Central memory CD8-positive, alpha-beta T cell (primary cell): ENCODE results near the gene CASP12.

Source experiments
- ATAC-seq: fragments of 150-1000 bp; cut with Tn5 transposase; replicated peaks from 2 replicates; pipeline ENCODE4 v1.10.0; 2022; ENCODE audit warnings: mild to moderate bottlenecking, moderate FRiP score, moderate number of reproducible peaks; ENCODE audit not compliant: poor library complexity, severe bottlenecking; ENCODE audit errors: extremely low read depth
- DNase-seq, 2 donors: peaks; one replicate each; pipeline ENCODE4 v3.0.0; 2021; ENCODE audit warnings: low spot score in 2 of 2
- H3K27ac Mint-ChIP-seq: one replicate; pipeline ENCODE4 v1.8.0; 2022; ENCODE audit warnings: low read depth, mild to moderate bottlenecking, moderate library complexity, mixed read lengths
- H3K27me3 Mint-ChIP-seq: one replicate; pipeline ENCODE4 v1.8.0; 2022; ENCODE audit warnings: mixed read lengths
- H3K36me3 Mint-ChIP-seq: one replicate; pipeline ENCODE4 v1.8.0; 2022; ENCODE audit warnings: mild to moderate bottlenecking, moderate library complexity, mixed read lengths; ENCODE audit not compliant: insufficient read depth
- H3K4me1 Mint-ChIP-seq: one replicate; pipeline ENCODE4 v1.8.0; 2022; ENCODE audit warnings: mixed read lengths
- H3K4me3 Mint-ChIP-seq: one replicate; pipeline ENCODE4 v1.8.0; 2022; ENCODE audit warnings: mild to moderate bottlenecking, moderate library complexity, mixed read lengths
- H3K9me3 Mint-ChIP-seq: one replicate; pipeline ENCODE4 v1.8.0; 2022; ENCODE audit warnings: mixed read lengths

Gene CASP12

GRCh38 chr11:104844451-104844850, 53.8 kb downstream of the CASP12 start:
- Mint-ChIP-seq H3K4me3 (no peak overlapping the region), H3K27me3 (no peaks in the 10 kb centered on the region), H3K4me1 (no peaks in the 10 kb centered on the region), H3K9me3 (peaks cover 6% of the 10 kb centered on the region), H3K36me3 (no peaks in the 10 kb centered on the region), H3K27ac (no peak overlapping the region)
- no peak for ATAC-seq
- DNase-seq, result no peak

GRCh38 chr11:104843150-104843836, 55.0 kb downstream of the CASP12 start:
- ATAC-seq, result no peak
- Mint-ChIP-seq H3K4me3 (no peak overlapping the region), H3K9me3 (peaks cover 16% of the 10 kb centered on the region)

GRCh38 chr11:104841973-104842525, 56.2 kb downstream of the CASP12 start:
- ATAC-seq, result no peak
- no peak overlapping the region for H3K4me3 Mint-ChIP-seq
- no peak overlapping the region for H3K27ac Mint-ChIP-seq
- H3K36me3 Mint-ChIP-seq, result no peaks in the 10 kb centered on the region
- H3K4me1 Mint-ChIP-seq, result no peaks in the 10 kb centered on the region
- H3K27me3 Mint-ChIP-seq, result no peaks in the 10 kb centered on the region
- peaks cover 16% of the 10 kb centered on the region for H3K9me3 Mint-ChIP-seq
- no peak for DNase-seq

More at GRCh38 chr11:104843150-104843836, 55.0 kb downstream of the CASP12 start:
- Mint-ChIP-seq H3K4me1 (no peaks in the 10 kb centered on the region), H3K36me3 (no peaks in the 10 kb centered on the region), H3K27me3 (no peaks in the 10 kb centered on the region), H3K27ac (no peak overlapping the region)
- no peak for DNase-seq

- Mint-ChIP-seq H3K9me3 (peaks cover 16% of the 10 kb centered on the region), H3K36me3 (no peaks in the 10 kb centered on the region), H3K4me3 (no peak overlapping the region), H3K27ac (no peak overlapping the region), H3K4me1 (no peaks in the 10 kb centered on the region), H3K27me3 (no peaks in the 10 kb centered on the region)
- no peak for ATAC-seq
- no peak for DNase-seq
Observed at GRCh38 chr11:104841185-104841584, 57.1 kb downstream of the CASP12 start.

GRCh38 chr11:104837969-104838639, 60.2 kb downstream of the CASP12 start:
- DNase-seq (no peak), ATAC-seq (no peak)
- H3K4me1 Mint-ChIP-seq, result no peaks in the 10 kb centered on the region
- no peak overlapping the region for H3K4me3 Mint-ChIP-seq
- peaks cover 16% of the 10 kb centered on the region for H3K9me3 Mint-ChIP-seq
- H3K36me3 Mint-ChIP-seq, result no peaks in the 10 kb centered on the region
- no peaks in the 10 kb centered on the region for H3K27me3 Mint-ChIP-seq
- H3K27ac Mint-ChIP-seq, result no peak overlapping the region

GRCh38 chr11:104836691-104837090, 61.6 kb downstream of the CASP12 start:
- Mint-ChIP-seq H3K4me1 (no peaks in the 10 kb centered on the region), H3K36me3 (no peaks in the 10 kb centered on the region), H3K27me3 (no peaks in the 10 kb centered on the region), H3K27ac (no peak overlapping the region), H3K4me3 (no peak overlapping the region), H3K9me3 (peaks cover 16% of the 10 kb centered on the region)
- no peak for DNase-seq
- no peak for ATAC-seq
